ENCODE data around the gene TMEM178A. TPM values are rescaled to one million over a fixed set of nuclear protein-coding genes. Genes with fewer than 3 reads are reported as not detected.

The TMEM178A gene
- total and polyA plus RNA-seq, 12 donors: 0.58 to 6.2 (median 2.5) TPM

DNA sequence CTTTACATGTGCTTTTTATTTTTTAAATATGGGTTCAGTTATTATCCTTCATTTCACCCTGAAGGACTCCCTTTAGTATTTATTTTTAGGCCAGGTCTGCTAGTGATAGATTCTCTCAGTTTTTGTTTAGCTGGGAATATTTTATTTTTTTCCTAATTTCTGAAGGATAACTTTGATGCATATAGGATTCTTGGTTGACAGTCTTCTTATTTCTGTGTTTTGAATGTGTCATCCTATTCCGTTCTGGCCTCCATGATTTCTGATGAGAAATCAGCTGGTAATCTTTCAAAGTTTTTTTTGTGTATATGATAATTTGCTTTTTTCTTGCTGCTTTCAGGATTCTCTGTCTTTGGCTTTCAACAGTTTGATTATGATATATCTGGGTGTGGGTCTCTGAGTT, 35.4 kb downstream of the TMEM178A start:
- Histone ChIP-seq H3K27me3 (no peaks in the 10 kb centered on the region), H3K4me1 (peaks cover 0 to 25% (median 19%) of the 10 kb centered on the region in 9 donors), H3K27ac (no peak overlapping the region), H3K36me3 (no peaks in the 10 kb centered on the region), H3K4me3 (no peak overlapping the region), H3K9me3 (peaks cover 0 to 38% (median 15%) of the 10 kb centered on the region in 11 donors)
- ATAC-seq (no peak), DNase-seq (no peak)
- WGBS, 2 donors: 94 to 95% methylated on average over 1 of the region's 1 CpG
- intact Hi-C loops (cut with DNase I): no loop called here
- no peak for TF ChIP-seq CTCF (IDR thresholded peaks at IDR 0.05)

DNA sequence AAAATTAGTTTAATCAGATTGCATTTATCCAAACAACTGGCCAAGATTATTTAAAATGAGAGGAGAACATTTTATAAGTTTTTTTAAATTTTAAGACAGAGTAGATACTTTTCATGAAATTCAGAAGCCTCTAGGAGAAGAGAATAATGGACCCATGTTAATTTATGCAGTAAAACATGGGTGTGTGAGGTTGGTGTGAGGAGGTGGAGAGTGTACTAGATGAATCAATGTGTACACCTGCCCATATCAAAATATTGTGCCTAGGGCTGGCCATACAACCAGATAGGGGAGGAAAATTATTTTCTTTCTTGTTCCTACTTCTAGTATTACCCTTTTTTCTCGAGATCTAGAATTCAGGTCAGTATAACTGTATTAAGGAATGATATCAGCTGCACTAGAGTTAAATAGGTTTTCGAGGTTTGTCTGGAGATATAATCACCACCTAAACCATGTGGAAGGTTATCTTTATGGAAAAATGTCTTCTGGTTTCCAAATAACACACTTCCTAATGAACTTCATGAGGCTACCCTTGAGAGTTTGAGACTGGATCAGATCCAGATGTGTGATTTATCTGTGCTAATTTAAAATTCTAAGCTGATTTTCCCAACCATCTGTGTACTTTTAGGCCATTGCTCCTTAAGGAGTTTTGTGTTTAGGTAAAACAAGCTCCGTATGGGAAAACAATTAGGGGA, 37.6 kb downstream of the TMEM178A start:
- no peak for ATAC-seq
- WGBS, 2 donors: 61 to 64% methylated on average over 3 of the region's 3 CpGs
- intact Hi-C loops (cut with DNase I): no loop called here
- TF ChIP-seq CTCF (IDR thresholded peaks at IDR 0.05): no peak
- no peak for DNase-seq
- Histone ChIP-seq H3K27ac (no peak overlapping the region), H3K4me3 (no peak overlapping the region), H3K4me1 (peaks cover 0 to 3% (median 0%) of the 10 kb centered on the region in 9 donors), H3K36me3 (peaks cover 0 to 5% (median 0%) of the 10 kb centered on the region in 9 donors), H3K9me3 (peaks cover 0 to 38% (median 15%) of the 10 kb centered on the region in 11 donors), H3K27me3 (no peaks in the 10 kb centered on the region)

- Histone ChIP-seq H3K27ac (no peak overlapping the region), H3K4me3 (no peak overlapping the region), H3K36me3 (peaks cover 0 to 5% (median 0%) of the 10 kb centered on the region in 9 donors), H3K4me1 (no peaks in the 10 kb centered on the region), H3K27me3 (no peaks in the 10 kb centered on the region), H3K9me3 (peaks cover 0 to 36% (median 15%) of the 10 kb centered on the region in 11 donors)
- intact Hi-C loops (cut with DNase I): no loop called here
- ATAC-seq (no peak), DNase-seq (no peak)
- TF ChIP-seq CTCF (IDR thresholded peaks at IDR 0.05): no peak
- WGBS, 2 donors: 91 to 95% methylated on average over 3 of the region's 3 CpGs
Measured at GRCh38 chr2:39704540-39704939, 38.8 kb downstream of the TMEM178A start.

GRCh38 chr2:39705638-39706037, 39.9 kb downstream of the TMEM178A start:
- 91 to 93% methylated on average over 4 of the region's 4 CpGs for WGBS, 2 donors
- intact Hi-C loops (cut with DNase I): no loop called here
- ATAC-seq (no peak), DNase-seq (no peak)
- Histone ChIP-seq H3K9me3 (peaks cover 0 to 25% (median 15%) of the 10 kb centered on the region in 11 donors), H3K4me1 (no peaks in the 10 kb centered on the region), H3K27ac (no peak overlapping the region), H3K27me3 (no peaks in the 10 kb centered on the region), H3K4me3 (no peak overlapping the region), H3K36me3 (peaks cover 0 to 5% (median 0%) of the 10 kb centered on the region in 9 donors)
- no peak for TF ChIP-seq CTCF (IDR thresholded peaks at IDR 0.05)
